ENCODE data around the gene SH3PXD2B. TPM values are rescaled to one million over a fixed set of nuclear protein-coding genes. Genes with fewer than 3 reads are reported as not detected.

The SH3PXD2B gene
- total RNA-seq, 1 experiment from 2014 or later = 64.1 TPM

GRCh38 chr5:172497591-172498255 is 43.4 kb upstream of the SH3PXD2B start:
- no peak overlapping the region for H3K27ac Mint-ChIP-seq
- TF ChIP-seq ZNF512 (CRISPR knock-in tag; IDR thresholded peaks at IDR 0.05; ENCODE audit: borderline replicate concordance) (no peak), TCF7 (CRISPR knock-in tag; IDR thresholded peaks at IDR 0.05; ENCODE audit: low read depth) (no peak), ERG (CRISPR knock-in tag; IDR thresholded peaks at IDR 0.05) (no peak), ZNF232 (CRISPR knock-in tag; IDR thresholded peaks at IDR 0.05) (no peak), TP53 (CRISPR knock-in tag; IDR thresholded peaks at IDR 0.05) (no peak)
- no peaks in the 10 kb centered on the region for H3K9me3 Mint-ChIP-seq
- POLR2A ChIA-PET = no interaction called here
- no peaks in the 10 kb centered on the region for H3K4me1 Mint-ChIP-seq
- no peak for ATAC-seq
- CTCF ChIA-PET = no interaction called here
- DNase-seq (ENCODE audit: low spot score) = no peak
- no peak overlapping the region for H3K4me3 Mint-ChIP-seq
- peaks cover 28% of the 10 kb centered on the region for H3K27me3 Mint-ChIP-seq (ENCODE audit: low read depth)
- H3K36me3 Mint-ChIP-seq = no peaks in the 10 kb centered on the region

- no peak for TF ChIP-seq ZNF138 (CRISPR knock-in tag; conservative IDR thresholded peaks at IDR 0.05)
- peaks cover 27% of the 10 kb centered on the region for H3K27me3 Mint-ChIP-seq (ENCODE audit: low read depth)
- no peaks in the 10 kb centered on the region for H3K4me1 Mint-ChIP-seq
- CTCF ChIA-PET = interaction anchor here (1.1 kb wide), 1 partner anchor 18 kb away, joined by 3 read pairs; no protein-coding TSS in a partner anchor
- H3K36me3 Mint-ChIP-seq = no peaks in the 10 kb centered on the region
- H3K9me3 Mint-ChIP-seq = no peaks in the 10 kb centered on the region
- no peak overlapping the region for H3K27ac Mint-ChIP-seq
- DNase-seq (ENCODE audit: low spot score) (no peak), ATAC-seq (no peak)
- no peak overlapping the region for H3K4me3 Mint-ChIP-seq
- POLR2A ChIA-PET = no interaction called here
Observed at GRCh38 chr5:172496671-172497371, 42.5 kb upstream of the SH3PXD2B start.

DNA sequence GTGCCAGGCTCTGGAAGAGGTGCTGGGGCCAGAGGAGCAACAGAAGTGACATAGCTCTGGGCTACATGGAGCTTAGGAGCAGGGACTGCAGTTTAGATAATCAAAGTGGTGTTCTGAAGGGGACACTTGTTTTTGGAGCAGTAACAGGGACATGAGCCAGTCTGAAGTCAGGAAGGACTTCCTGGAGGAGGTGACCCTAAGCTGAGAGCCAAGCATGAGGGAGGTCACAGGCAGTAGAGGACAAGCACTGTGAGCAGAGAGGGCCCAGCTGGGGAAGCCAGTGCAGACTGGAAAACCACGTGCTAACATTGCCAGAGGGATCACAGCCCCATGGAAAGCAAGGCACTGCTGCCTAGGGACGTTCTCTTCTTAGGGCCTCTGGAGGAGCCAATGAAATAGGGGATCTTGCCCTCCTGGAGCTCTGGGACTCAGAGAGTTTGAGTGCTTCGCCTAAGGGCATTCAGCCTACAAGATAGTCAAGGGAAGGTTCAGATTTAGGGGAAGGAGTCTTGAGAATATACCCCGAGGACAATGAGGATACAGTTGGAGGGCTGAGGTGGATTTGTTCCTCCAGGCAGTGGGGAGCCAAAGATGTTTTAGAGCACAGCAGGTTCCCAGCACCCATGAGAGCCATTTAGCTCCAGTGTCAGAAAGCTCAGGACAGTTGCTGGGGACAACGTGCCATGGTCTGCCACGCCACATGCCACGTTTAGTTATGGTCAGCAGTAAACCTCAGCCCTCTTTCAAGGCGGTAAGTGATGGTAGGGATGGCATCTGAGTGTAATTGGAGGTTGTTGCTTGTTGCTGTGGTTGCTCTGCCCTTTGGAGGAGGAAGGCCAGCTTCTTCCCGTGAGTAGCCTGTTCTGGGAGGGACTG is 40.5 kb upstream of the SH3PXD2B start:
- Mint-ChIP-seq H3K36me3 (no peaks in the 10 kb centered on the region), H3K27me3 (ENCODE audit: low read depth) (peaks cover 23% of the 10 kb centered on the region), H3K4me1 (no peaks in the 10 kb centered on the region), H3K27ac (no peak overlapping the region; the same call in 1 of the 2 replicates), H3K9me3 (no peaks in the 10 kb centered on the region), H3K4me3 (no peak overlapping the region)
- DNase-seq (ENCODE audit: low spot score) (no peak), ATAC-seq (no peak)
- ChIA-PET CTCF (interaction anchor here (1.0 to 2.5 kb wide), 4 partner anchors 15 to 267 kb away, joined by 3 to 7 read pairs (median 5); no protein-coding TSS in a partner anchor), POLR2A (no interaction called here)
- TF ChIP-seq IRF2 (CRISPR knock-in tag; IDR thresholded peaks at IDR 0.05; ENCODE audit: borderline replicate concordance, low read depth) (no peak), ZNF317 (CRISPR knock-in tag; IDR thresholded peaks at IDR 0.05; ENCODE audit: borderline replicate concordance, low read depth) (no peak)
- TF ChIP-seq, protein P1, sequence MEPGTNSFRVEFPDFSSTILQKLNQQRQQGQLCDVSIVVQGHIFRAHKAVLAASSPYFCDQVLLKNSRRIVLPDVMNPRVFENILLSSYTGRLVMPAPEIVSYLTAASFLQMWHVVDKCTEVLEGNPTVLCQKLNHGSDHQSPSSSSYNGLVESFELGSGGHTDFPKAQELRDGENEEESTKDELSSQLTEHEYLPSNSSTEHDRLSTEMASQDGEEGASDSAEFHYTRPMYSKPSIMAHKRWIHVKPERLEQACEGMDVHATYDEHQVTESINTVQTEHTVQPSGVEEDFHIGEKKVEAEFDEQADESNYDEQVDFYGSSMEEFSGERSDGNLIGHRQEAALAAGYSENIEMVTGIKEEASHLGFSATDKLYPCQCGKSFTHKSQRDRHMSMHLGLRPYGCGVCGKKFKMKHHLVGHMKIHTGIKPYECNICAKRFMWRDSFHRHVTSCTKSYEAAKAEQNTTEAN (CRISPR knock-in tag; IDR thresholded peaks at IDR 0.05) = no peak

DNA sequence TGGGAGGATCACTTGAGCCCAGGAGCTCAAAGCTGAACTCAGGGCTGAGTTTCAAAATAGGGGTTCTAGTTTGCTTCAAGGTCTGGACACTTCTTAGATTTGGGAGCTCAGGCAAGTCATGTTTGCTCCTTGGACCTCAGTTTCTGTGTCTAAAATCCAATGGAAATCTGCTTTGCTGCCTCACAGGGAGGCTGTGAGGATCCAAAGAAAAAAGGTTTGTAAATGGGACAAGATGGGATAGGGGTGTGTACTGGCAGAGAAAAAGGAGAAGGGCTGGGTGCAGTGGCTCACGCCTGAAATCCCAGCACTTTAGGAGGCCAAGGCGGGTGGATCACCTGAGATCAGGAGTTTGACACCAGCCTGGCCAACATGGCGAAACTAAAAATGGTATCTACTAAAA is 39.6 kb upstream of the SH3PXD2B start:
- no peaks in the 10 kb centered on the region for H3K36me3 Mint-ChIP-seq
- ChIA-PET POLR2A (no interaction called here), CTCF (interaction anchor here (1.0 to 2.5 kb wide), 2 partner anchors 15 to 42 kb away, joined by 3 to 7 read pairs; no protein-coding TSS in a partner anchor)
- no peak for DNase-seq (ENCODE audit: low spot score)
- no peak overlapping the region for H3K27ac Mint-ChIP-seq
- peaks cover 25% of the 10 kb centered on the region for H3K27me3 Mint-ChIP-seq (ENCODE audit: low read depth)
- no peaks in the 10 kb centered on the region for H3K4me1 Mint-ChIP-seq
- ATAC-seq = no peak
- H3K4me3 Mint-ChIP-seq = no peak overlapping the region
- no peaks in the 10 kb centered on the region for H3K9me3 Mint-ChIP-seq
- TF ChIP-seq ZNF317 (CRISPR knock-in tag; IDR thresholded peaks at IDR 0.05; ENCODE audit: borderline replicate concordance, low read depth) (no peak), ATF2 (CRISPR knock-in tag; IDR thresholded peaks at IDR 0.05; ENCODE audit: borderline replicate concordance, low read depth) (no peak), CTCF (IDR thresholded peaks at IDR 0.05) (no peak), FOXP1 (CRISPR knock-in tag; IDR thresholded peaks at IDR 0.05; ENCODE audit: borderline replicate concordance) (no peak), CBFB (CRISPR knock-in tag; IDR thresholded peaks at IDR 0.05; ENCODE audit: low read depth) (no peak)
- TF ChIP-seq, protein P2, sequence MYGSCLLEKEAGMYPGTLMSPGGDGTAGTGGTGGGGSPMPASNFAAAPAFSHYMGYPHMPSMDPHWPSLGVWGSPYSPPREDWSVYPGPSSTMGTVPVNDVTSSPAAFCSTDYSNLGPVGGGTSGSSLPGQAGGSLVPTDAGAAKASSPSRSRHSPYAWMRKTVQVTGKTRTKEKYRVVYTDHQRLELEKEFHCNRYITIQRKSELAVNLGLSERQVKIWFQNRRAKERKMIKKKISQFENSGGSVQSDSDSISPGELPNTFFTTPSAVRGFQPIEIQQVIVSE (CRISPR knock-in tag; IDR thresholded peaks at IDR 0.05; ENCODE audit: borderline replicate concordance) = no peak
- TF ChIP-seq, protein P3, sequence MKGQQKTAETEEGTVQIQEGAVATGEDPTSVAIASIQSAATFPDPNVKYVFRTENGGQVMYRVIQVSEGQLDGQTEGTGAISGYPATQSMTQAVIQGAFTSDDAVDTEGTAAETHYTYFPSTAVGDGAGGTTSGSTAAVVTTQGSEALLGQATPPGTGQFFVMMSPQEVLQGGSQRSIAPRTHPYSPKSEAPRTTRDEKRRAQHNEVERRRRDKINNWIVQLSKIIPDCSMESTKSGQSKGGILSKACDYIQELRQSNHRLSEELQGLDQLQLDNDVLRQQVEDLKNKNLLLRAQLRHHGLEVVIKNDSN (CRISPR knock-in tag; IDR thresholded peaks at IDR 0.05) = no peak
